Measurements from ENCODE around the gene CFAP100.
A peak's percentile ranks its signal among the peaks of the same experiment; 100 is the strongest.

Gene CFAP100

DNA sequence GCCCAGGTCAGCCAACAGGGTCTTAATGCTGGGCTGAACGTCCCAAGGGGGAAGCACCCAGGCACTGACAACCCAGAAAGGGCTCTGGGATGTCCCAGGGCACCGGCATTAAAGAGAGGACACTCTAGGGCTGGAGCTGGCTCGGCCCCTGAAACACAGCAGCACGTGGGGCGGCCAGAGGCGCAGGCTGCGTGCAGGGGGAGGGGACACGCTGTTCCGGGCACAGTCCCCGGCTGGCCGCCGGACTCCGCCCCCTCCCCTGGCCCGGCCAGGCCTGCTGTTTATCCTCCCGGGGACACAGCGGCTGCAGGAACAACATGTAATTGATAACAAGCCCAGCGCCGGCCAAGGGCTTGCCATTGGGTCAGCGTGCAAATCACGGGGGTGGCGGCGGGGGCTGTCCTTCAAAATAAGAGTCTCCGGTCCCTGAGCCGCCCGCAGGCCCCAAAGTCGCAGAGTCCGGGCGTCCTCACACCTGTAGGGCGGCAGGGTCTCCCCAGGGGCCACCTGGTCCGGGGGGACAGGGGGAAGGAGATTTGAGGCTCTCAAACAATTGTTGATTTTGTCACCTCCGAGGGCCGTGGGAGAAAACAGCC lies 38.8 kb upstream of the CFAP100 start:
- H3K27me3 ChIP-seq (replicated peaks; ENCODE audit: insufficient read depth, low read length): no peaks in the 10 kb centered on the region
- H3K4me3 ChIP-seq (ENCODE audit: low read length): peak overlapping the region; percentile 87
- H2AFZ ChIP-seq (ENCODE audit: low read length): peak overlapping the region; percentile 69

DNA sequence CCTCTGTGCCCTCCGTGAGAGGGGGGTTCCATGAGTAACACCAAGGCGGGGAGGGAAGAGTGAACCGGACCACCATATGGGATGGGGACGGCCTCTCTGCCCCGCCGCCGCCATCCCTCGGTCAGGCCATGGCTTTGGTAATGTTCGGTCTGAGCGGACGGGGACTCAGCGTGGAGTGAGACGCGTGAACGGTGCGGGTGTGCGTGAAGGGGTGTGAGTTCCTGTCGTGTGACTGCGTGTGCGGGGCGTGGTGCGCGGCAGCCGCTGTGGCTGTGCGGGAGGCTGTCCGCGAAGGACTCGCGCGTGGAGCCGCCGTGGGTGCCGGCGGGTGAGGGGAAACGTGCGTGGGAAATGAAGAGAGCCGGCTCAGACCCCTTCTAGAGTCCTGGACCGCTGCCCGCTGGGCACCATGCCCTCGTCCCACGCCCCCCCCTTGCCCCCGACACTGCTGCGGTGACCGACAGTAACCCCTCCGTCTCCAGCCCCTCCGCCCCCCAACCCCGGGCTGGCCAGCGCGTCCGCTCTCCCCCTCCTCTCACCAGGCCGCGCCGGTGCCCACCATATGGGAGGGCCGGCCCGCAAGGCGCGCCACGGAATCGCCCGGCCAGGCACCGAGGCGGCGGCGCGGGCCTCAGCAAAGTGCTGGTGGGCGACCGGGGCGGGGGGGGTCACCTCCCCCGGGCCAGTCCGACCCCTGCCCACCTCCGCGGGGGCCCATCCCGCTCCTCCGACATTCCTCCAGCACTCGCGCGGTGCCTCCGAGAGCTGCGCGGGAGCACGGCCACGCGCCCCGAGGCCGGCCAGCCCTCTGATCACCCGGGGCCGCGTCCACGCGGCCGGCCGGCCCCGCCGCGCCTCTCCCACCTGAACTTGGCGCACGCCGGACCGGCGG lies 38.1 kb upstream of the CFAP100 start:
- no peaks in the 10 kb centered on the region for H3K9me3 ChIP-seq (replicated peaks; ENCODE audit: insufficient read depth, low read length)
- no peaks in the 10 kb centered on the region for H3K36me3 ChIP-seq (replicated peaks; ENCODE audit: insufficient read depth, low read length)
- TF ChIP-seq, protein P1, sequence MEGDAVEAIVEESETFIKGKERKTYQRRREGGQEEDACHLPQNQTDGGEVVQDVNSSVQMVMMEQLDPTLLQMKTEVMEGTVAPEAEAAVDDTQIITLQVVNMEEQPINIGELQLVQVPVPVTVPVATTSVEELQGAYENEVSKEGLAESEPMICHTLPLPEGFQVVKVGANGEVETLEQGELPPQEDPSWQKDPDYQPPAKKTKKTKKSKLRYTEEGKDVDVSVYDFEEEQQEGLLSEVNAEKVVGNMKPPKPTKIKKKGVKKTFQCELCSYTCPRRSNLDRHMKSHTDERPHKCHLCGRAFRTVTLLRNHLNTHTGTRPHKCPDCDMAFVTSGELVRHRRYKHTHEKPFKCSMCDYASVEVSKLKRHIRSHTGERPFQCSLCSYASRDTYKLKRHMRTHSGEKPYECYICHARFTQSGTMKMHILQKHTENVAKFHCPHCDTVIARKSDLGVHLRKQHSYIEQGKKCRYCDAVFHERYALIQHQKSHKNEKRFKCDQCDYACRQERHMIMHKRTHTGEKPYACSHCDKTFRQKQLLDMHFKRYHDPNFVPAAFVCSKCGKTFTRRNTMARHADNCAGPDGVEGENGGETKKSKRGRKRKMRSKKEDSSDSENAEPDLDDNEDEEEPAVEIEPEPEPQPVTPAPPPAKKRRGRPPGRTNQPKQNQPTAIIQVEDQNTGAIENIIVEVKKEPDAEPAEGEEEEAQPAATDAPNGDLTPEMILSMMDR (IDR thresholded peaks at IDR 0.05; ENCODE audit: low read length): no peak
- TF ChIP-seq EZH2phosphoT487 (IDR thresholded peaks at IDR 0.05; ENCODE audit: low read length): no peak
- no peak for TF ChIP-seq EZH2 (optimal IDR thresholded peaks at IDR 0.05; ENCODE audit: low read depth, low read length)
- peak overlapping the region; percentile 87 for H3K4me3 ChIP-seq (ENCODE audit: low read length)
- H3F3A ChIP-seq (ENCODE audit: insufficient read depth, low read length): peaks cover 14% of the 10 kb centered on the region
- H3K4me1 ChIP-seq (ENCODE audit: low read length): peaks cover 11% of the 10 kb centered on the region; the same call in 1 of the 2 replicates
- H3K79me2 ChIP-seq (ENCODE audit: low read length): peaks cover 10% of the 10 kb centered on the region
- peak overlapping the region; percentile 44; the same call in 1 of the 2 replicates for H3K27ac ChIP-seq (ENCODE audit: low read length)
- no peak for DNase-seq
- H3K9me2 ChIP-seq (replicated peaks; ENCODE audit: insufficient read depth, low read length): no peaks in the 10 kb centered on the region
- peak overlapping the region; percentile 88 for H3K9ac ChIP-seq (ENCODE audit: low read length)
- H3K27me3 ChIP-seq (replicated peaks; ENCODE audit: insufficient read depth, low read length): no peaks in the 10 kb centered on the region
- no peaks in the 10 kb centered on the region for H4K20me1 ChIP-seq (ENCODE audit: insufficient read depth, low read length)
- H2AFZ ChIP-seq (ENCODE audit: low read length): peak overlapping the region; percentile 69
- H3K4me2 ChIP-seq (ENCODE audit: low read depth, low read length): peak overlapping the region; percentile 100

More for the DNA sequence above, 38.8 kb upstream of the CFAP100 start:
- no peaks in the 10 kb centered on the region for H4K20me1 ChIP-seq (ENCODE audit: insufficient read depth, low read length)
- DNase-seq: peak; percentile 74
- H3K9me3 ChIP-seq (replicated peaks; ENCODE audit: insufficient read depth, low read length): no peaks in the 10 kb centered on the region
- no peak for TF ChIP-seq EZH2 (optimal IDR thresholded peaks at IDR 0.05; ENCODE audit: low read depth, low read length)
- no peak for TF ChIP-seq EZH2phosphoT487 (IDR thresholded peaks at IDR 0.05; ENCODE audit: low read length)
- TF ChIP-seq, protein P1 (IDR thresholded peaks at IDR 0.05; ENCODE audit: low read length): no peak
- H3F3A ChIP-seq (ENCODE audit: insufficient read depth, low read length): peaks cover 14% of the 10 kb centered on the region
- peak overlapping the region; percentile 88 for H3K9ac ChIP-seq (ENCODE audit: low read length)
- peaks cover 11% of the 10 kb centered on the region; the same call in 1 of the 2 replicates for H3K4me1 ChIP-seq (ENCODE audit: low read length)
- peak overlapping the region; percentile 44; the same call in 1 of the 2 replicates for H3K27ac ChIP-seq (ENCODE audit: low read length)
- peak overlapping the region; percentile 100 for H3K4me2 ChIP-seq (ENCODE audit: low read depth, low read length)
- no peaks in the 10 kb centered on the region for H3K36me3 ChIP-seq (replicated peaks; ENCODE audit: insufficient read depth, low read length)
- H3K79me2 ChIP-seq (ENCODE audit: low read length): peaks cover 10% of the 10 kb centered on the region
- no peaks in the 10 kb centered on the region for H3K9me2 ChIP-seq (replicated peaks; ENCODE audit: insufficient read depth, low read length)

DNA sequence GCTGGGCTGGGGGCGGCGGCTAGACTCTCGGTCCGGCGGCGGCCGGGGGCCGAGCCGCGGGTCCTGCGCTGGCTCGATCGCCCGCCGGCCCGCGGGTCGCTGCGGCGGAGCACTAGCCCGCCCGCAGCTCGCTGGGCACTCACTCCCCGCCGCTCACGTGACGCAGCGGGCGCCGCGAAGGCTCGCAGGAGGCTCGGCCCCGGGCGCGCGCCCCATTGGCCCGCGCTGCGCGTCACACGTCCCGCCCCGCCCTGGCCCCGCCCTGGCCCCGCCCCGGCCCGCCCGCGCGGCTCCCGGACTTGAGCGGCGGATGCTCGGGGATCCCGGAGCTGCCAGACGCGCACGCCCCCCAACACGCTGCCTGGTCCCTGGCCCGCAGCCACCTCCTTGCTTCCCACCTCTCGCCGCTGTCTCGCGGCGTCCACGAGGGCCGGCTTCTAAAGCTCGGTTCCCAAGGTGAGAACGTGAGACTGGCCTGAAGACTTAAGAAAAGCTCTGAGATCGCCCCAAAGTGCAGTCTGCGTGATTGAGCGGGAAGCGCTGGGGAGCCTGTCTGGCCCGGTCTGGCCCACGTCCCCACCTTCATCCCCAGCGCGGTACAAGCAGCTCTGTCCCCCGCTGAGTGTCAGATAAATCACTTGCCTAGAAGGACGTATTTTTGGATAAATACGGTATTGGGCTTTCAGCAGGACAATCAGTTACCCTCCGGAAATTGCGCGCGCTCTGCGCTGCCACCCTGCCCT lies 37.2 kb upstream of the CFAP100 start, which contains the start of gene KLF15:
Gene KLF15 (minus strand): TSS at position 114 of the 743 bp plus-strand sequence. CDS start 4,486 bp downstream, outside the sequence.
- Histone ChIP-seq H3K79me2 (ENCODE audit: low read length) (peaks cover 10% of the 10 kb centered on the region), H3K4me2 (ENCODE audit: low read depth, low read length) (peak within 1 kb of the TSS; percentile 100), H3K4me1 (ENCODE audit: low read length) (peaks cover 11% of the 10 kb centered on the region; the same call in 1 of the 2 replicates), H2AFZ (ENCODE audit: low read length) (peak within 1 kb of the TSS; percentile 99), H3K9ac (ENCODE audit: low read length) (peak within 1 kb of the TSS; percentile 88), H3K9me3 (replicated peaks; ENCODE audit: insufficient read depth, low read length) (no peaks in the 10 kb centered on the region), H3K9me2 (replicated peaks; ENCODE audit: insufficient read depth, low read length) (no peaks in the 10 kb centered on the region), H3K4me3 (ENCODE audit: low read length) (peak within 1 kb of the TSS; percentile 87), H3K27me3 (replicated peaks; ENCODE audit: insufficient read depth, low read length) (no peaks in the 10 kb centered on the region), H3K27ac (ENCODE audit: low read length) (peak within 1 kb of the TSS; percentile 65; the same call in 1 of the 2 replicates), H3K36me3 (replicated peaks; ENCODE audit: insufficient read depth, low read length) (no peaks in the 10 kb centered on the region), H4K20me1 (ENCODE audit: insufficient read depth, low read length) (no peaks in the 10 kb centered on the region), H3F3A (ENCODE audit: insufficient read depth, low read length) (peaks cover 14% of the 10 kb centered on the region)
- TF ChIP-seq, protein P1 (IDR thresholded peaks at IDR 0.05; ENCODE audit: low read length): no peak
- TF ChIP-seq EZH2phosphoT487 (IDR thresholded peaks at IDR 0.05; ENCODE audit: low read length) (no peak), EZH2 (optimal IDR thresholded peaks at IDR 0.05; ENCODE audit: low read depth, low read length) (no peak)
- peak; percentile 92 for DNase-seq

All from MM.1S (cell line).